ENCODE measurements around the gene PLEKHG7. TPM values are rescaled to one million over a fixed set of nuclear protein-coding genes. Genes with fewer than 3 reads are reported as not detected.
"Not testable (repeated sequence)": the region's sequence is repeated elsewhere in the genome, so short reads cannot be mapped to it uniquely, and the experiment has no call there.

PLEKHG7 gene
- total RNA-seq, 1 experiment from 2014 or later: 1.3 TPM

GRCh38 chr12:92668739-92669138 is 34.0 kb upstream of the PLEKHG7 start:
- Mint-ChIP-seq H3K27ac (ENCODE audit: unreplicated experiment) (no peak overlapping the region), H3K4me3 (ENCODE audit: low read depth, unreplicated experiment) (no peak overlapping the region), H3K9me3 (ENCODE audit: low read depth, unreplicated experiment) (peaks cover 3% of the 10 kb centered on the region), H3K36me3 (ENCODE audit: insufficient read depth, unreplicated experiment) (peaks cover 5% of the 10 kb centered on the region), H3K27me3 (ENCODE audit: unreplicated experiment) (no peaks in the 10 kb centered on the region), H3K4me1 (ENCODE audit: low read depth, unreplicated experiment) (no peaks in the 10 kb centered on the region)
- TF ChIP-seq CTCF (IDR thresholded peaks at IDR 0.05; ENCODE audit: unreplicated experiment): no peak
- no peak for DNase-seq
- no TSS peak for BruUV-seq (replicated peaks)
- CTCF ChIA-PET: no interaction called here
- intact Hi-C loops (cut with micrococcal nuclease; ENCODE audit: unreplicated experiment): no loop called here

GRCh38 chr12:92671524-92671923 is 31.3 kb upstream of the PLEKHG7 start:
- H3K9me3 Mint-ChIP-seq (ENCODE audit: low read depth, unreplicated experiment); H3K27me3 Mint-ChIP-seq (ENCODE audit: unreplicated experiment); intact Hi-C loops (cut with micrococcal nuclease; ENCODE audit: unreplicated experiment); H3K4me3 Mint-ChIP-seq (ENCODE audit: low read depth, unreplicated experiment); BruUV-seq (replicated peaks); CTCF ChIA-PET; DNase-seq; H3K36me3 Mint-ChIP-seq (ENCODE audit: insufficient read depth, unreplicated experiment); H3K4me1 Mint-ChIP-seq (ENCODE audit: low read depth, unreplicated experiment); H3K27ac Mint-ChIP-seq (ENCODE audit: unreplicated experiment): not testable (repeated sequence)

GRCh38 chr12:92673756-92674155 is 29.0 kb upstream of the PLEKHG7 start:
- no peak overlapping the region for H3K4me3 Mint-ChIP-seq (ENCODE audit: low read depth, unreplicated experiment)
- CTCF ChIA-PET: no interaction called here
- peaks cover 3% of the 10 kb centered on the region for H3K9me3 Mint-ChIP-seq (ENCODE audit: low read depth, unreplicated experiment)
- DNase-seq: no peak
- BruUV-seq (replicated peaks): no TSS peak
- H3K4me1 Mint-ChIP-seq (ENCODE audit: low read depth, unreplicated experiment): no peaks in the 10 kb centered on the region
- no peaks in the 10 kb centered on the region for H3K27me3 Mint-ChIP-seq (ENCODE audit: unreplicated experiment)
- TF ChIP-seq CTCF (IDR thresholded peaks at IDR 0.05; ENCODE audit: unreplicated experiment): no peak
- intact Hi-C loops (cut with micrococcal nuclease; ENCODE audit: unreplicated experiment): no loop called here
- no peak overlapping the region for H3K27ac Mint-ChIP-seq (ENCODE audit: unreplicated experiment)
- peaks cover 5% of the 10 kb centered on the region for H3K36me3 Mint-ChIP-seq (ENCODE audit: insufficient read depth, unreplicated experiment)

- intact Hi-C loops (cut with micrococcal nuclease; ENCODE audit: unreplicated experiment): no loop called here
- BruUV-seq (replicated peaks): no TSS peak
- Mint-ChIP-seq H3K27ac (ENCODE audit: unreplicated experiment) (no peak overlapping the region), H3K4me3 (ENCODE audit: low read depth, unreplicated experiment) (no peak overlapping the region), H3K4me1 (ENCODE audit: low read depth, unreplicated experiment) (no peaks in the 10 kb centered on the region), H3K36me3 (ENCODE audit: insufficient read depth, unreplicated experiment) (peaks cover 5% of the 10 kb centered on the region), H3K27me3 (ENCODE audit: unreplicated experiment) (no peaks in the 10 kb centered on the region), H3K9me3 (ENCODE audit: low read depth, unreplicated experiment) (peaks cover 3% of the 10 kb centered on the region)
- no peak for TF ChIP-seq CTCF (IDR thresholded peaks at IDR 0.05; ENCODE audit: unreplicated experiment)
- DNase-seq: no peak
- CTCF ChIA-PET: no interaction called here
Observed at GRCh38 chr12:92674500-92674899, 28.3 kb upstream of the PLEKHG7 start.

GRCh38 chr12:92675092-92675865 is 27.5 kb upstream of the PLEKHG7 start:
- Mint-ChIP-seq H3K4me3 (ENCODE audit: low read depth, unreplicated experiment) (no peak overlapping the region), H3K4me1 (ENCODE audit: low read depth, unreplicated experiment) (no peaks in the 10 kb centered on the region), H3K27me3 (ENCODE audit: unreplicated experiment) (no peaks in the 10 kb centered on the region), H3K9me3 (ENCODE audit: low read depth, unreplicated experiment) (peaks cover 3% of the 10 kb centered on the region), H3K27ac (ENCODE audit: unreplicated experiment) (no peak overlapping the region), H3K36me3 (ENCODE audit: insufficient read depth, unreplicated experiment) (peaks cover 5% of the 10 kb centered on the region)
- TF ChIP-seq CTCF (IDR thresholded peaks at IDR 0.05; ENCODE audit: unreplicated experiment): no peak
- CTCF ChIA-PET: no interaction called here
- no peak for DNase-seq
- intact Hi-C loops (cut with micrococcal nuclease; ENCODE audit: unreplicated experiment): no loop called here
- no TSS peak for BruUV-seq (replicated peaks)
